Measurements from ENCODE around the gene PUS3.

The PUS3 gene

DNA sequence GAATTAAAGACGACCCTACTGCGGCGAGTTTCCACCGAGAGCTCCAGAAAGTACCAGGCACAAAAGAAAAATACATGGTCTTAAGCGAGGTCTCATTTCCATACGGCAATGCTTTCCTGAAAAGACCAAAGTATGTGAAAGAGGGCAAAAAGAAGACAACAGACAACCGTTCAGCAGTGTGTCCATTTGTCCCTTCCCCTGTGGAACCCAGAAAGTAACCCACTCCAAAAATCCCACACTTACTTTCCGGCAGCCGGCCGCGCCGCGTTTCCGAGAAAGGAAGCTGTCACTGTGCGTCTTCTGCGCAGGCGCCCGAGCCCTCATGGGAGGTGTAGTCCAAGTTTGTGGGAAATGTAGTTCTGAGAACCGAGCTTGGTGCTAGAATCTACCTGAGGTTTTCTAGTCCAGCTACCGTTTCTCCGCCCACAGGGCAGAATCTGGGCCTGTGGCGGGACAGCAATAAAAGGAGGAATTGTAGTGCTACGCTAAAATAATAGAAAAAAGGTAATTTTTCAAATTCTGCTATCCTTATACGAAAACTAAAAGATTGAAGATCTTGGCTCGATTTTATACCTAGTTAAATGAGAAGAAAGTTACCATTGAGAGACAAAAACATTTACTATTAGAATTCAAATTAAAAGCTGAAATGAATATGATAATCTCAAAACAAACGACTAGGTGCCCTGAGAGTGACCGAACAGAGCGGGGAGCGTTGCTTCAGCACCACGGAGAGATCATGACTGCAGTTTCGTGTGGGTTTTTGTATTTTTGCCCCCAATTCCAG is at the start of gene PUS3:
Gene PUS3, minus strand, starts transcription at position 280 of the 784 bp plus-strand sequence. CDS start 6,922 bp downstream, outside the sequence.
- H3K9me3 ChIP-seq (ENCODE audit: control insufficient read depth, insufficient read depth, low read length), result no peaks in the 10 kb centered on the region
- no peaks in the 10 kb centered on the region for H3K36me3 ChIP-seq (ENCODE audit: control insufficient read depth, insufficient read depth, low read length)
- peak within 1 kb of the TSS; percentile 87 for H3K4me3 ChIP-seq (ENCODE audit: low read depth, low read length)
- H3K27me3 ChIP-seq (ENCODE audit: control insufficient read depth, insufficient read depth, low read length), result peaks cover 10% of the 10 kb centered on the region
- H3K9ac ChIP-seq (ENCODE audit: low read depth, low read length), result peak within 1 kb of the TSS; percentile 30
- no peaks in the 10 kb centered on the region for H3K4me1 ChIP-seq (ENCODE audit: control insufficient read depth, insufficient read depth, low read length)

GRCh38 chr11:125952559-125952958 is 49.6 kb upstream of the PUS3 start:
- Histone ChIP-seq H3K27me3 (ENCODE audit: control insufficient read depth, insufficient read depth, low read length) (no peaks in the 10 kb centered on the region), H3K4me3 (ENCODE audit: low read depth, low read length) (no peak overlapping the region), H3K4me1 (ENCODE audit: control insufficient read depth, insufficient read depth, low read length) (no peaks in the 10 kb centered on the region), H3K9me3 (ENCODE audit: control insufficient read depth, insufficient read depth, low read length) (no peaks in the 10 kb centered on the region), H3K9ac (ENCODE audit: low read depth, low read length) (no peak overlapping the region), H3K36me3 (ENCODE audit: control insufficient read depth, insufficient read depth, low read length) (peaks cover 7% of the 10 kb centered on the region)

GRCh38 chr11:125951731-125952130 is 48.7 kb upstream of the PUS3 start:
- H3K27me3 ChIP-seq (ENCODE audit: control insufficient read depth, insufficient read depth, low read length), result no peaks in the 10 kb centered on the region
- H3K4me3 ChIP-seq (ENCODE audit: low read depth, low read length), result no peak overlapping the region
- H3K9me3 ChIP-seq (ENCODE audit: control insufficient read depth, insufficient read depth, low read length), result no peaks in the 10 kb centered on the region
- peaks cover 7% of the 10 kb centered on the region for H3K36me3 ChIP-seq (ENCODE audit: control insufficient read depth, insufficient read depth, low read length)
- H3K4me1 ChIP-seq (ENCODE audit: control insufficient read depth, insufficient read depth, low read length), result no peaks in the 10 kb centered on the region
- H3K9ac ChIP-seq (ENCODE audit: low read depth, low read length), result peak overlapping the region; percentile 24

DNA sequence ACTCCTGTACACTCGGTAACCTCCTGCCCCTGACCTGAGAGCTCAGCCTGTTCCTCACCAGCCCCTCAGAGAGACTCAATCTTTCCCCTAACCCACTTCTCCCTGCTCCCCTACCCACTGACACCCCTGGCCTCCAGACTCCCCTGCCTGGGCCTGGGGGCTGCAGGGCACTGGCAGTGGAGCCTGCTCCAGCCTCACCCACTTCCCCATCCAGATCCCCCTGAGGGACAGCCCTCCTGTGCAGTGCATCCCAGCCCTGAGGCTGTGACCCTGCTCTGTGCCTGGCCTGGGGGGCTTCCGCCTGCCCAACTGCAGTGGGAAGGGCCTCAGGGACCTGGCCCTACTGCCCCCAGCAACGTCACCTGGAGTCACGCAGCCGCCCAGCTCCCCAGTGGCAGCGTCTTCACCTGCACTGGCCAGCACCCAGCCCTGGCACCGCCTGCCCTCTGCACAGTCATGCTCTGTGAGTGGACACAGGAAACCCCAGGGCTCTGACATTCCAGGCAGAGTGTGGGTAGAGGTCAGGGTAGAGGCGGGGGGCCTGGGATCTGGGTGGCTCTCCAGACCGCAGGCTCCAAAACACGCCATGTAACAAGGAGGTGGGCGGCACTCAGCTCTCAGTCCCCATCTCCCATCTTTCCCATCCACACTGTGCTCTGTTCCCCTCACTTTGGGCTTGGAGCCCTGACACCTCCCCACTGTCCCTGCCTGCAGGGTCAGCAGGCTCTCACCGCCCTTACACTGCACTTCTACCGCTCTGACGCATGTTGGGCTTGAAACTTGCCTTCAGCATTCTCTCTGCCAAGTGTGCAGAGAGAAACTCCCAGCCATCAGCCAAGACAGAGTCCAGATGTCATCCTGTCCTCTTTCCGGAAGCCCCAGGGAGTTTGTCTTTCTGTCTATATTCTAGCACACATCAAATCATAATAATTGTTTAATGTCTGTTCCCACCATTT is 48.0 kb upstream of the PUS3 start:
- no peaks in the 10 kb centered on the region for H3K27me3 ChIP-seq (ENCODE audit: control insufficient read depth, insufficient read depth, low read length)
- no peaks in the 10 kb centered on the region for H3K9me3 ChIP-seq (ENCODE audit: control insufficient read depth, insufficient read depth, low read length)
- H3K9ac ChIP-seq (ENCODE audit: low read depth, low read length), result peak overlapping the region; percentile 24
- peaks cover 2% of the 10 kb centered on the region for H3K36me3 ChIP-seq (ENCODE audit: control insufficient read depth, insufficient read depth, low read length)
- H3K4me1 ChIP-seq (ENCODE audit: control insufficient read depth, insufficient read depth, low read length), result no peaks in the 10 kb centered on the region
- H3K4me3 ChIP-seq (ENCODE audit: low read depth, low read length), result no peak overlapping the region

DNA sequence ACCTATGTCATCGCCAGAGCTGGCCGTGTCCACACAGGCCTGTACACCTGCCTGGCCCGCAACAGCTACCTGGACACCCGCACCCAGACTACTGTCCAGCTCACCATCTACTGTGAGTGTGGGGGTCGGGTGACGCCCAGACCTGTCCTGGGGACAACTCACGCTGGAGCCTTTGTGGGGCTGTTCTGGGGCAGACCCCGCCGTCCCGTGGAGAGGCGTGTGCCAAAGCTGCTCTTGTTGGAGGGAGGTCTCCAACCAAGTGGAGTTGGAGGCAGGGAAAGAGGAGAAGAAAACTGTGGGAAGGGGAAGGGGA is 47.1 kb upstream of the PUS3 start:
- no peaks in the 10 kb centered on the region for H3K4me1 ChIP-seq (ENCODE audit: control insufficient read depth, insufficient read depth, low read length)
- H3K36me3 ChIP-seq (ENCODE audit: control insufficient read depth, insufficient read depth, low read length), result peaks cover 2% of the 10 kb centered on the region
- H3K9ac ChIP-seq (ENCODE audit: low read depth, low read length), result no peak overlapping the region
- no peak overlapping the region for H3K4me3 ChIP-seq (ENCODE audit: low read depth, low read length)
- no peaks in the 10 kb centered on the region for H3K27me3 ChIP-seq (ENCODE audit: control insufficient read depth, insufficient read depth, low read length)
- no peaks in the 10 kb centered on the region for H3K9me3 ChIP-seq (ENCODE audit: control insufficient read depth, insufficient read depth, low read length)

GRCh38 chr11:125949271-125950177 is 46.5 kb upstream of the PUS3 start:
- no peak overlapping the region for H3K9ac ChIP-seq (ENCODE audit: low read depth, low read length)
- no peaks in the 10 kb centered on the region for H3K9me3 ChIP-seq (ENCODE audit: control insufficient read depth, insufficient read depth, low read length)
- no peaks in the 10 kb centered on the region for H3K4me1 ChIP-seq (ENCODE audit: control insufficient read depth, insufficient read depth, low read length)
- H3K4me3 ChIP-seq (ENCODE audit: low read depth, low read length), result no peak overlapping the region
- H3K36me3 ChIP-seq (ENCODE audit: control insufficient read depth, insufficient read depth, low read length), result peaks cover 2% of the 10 kb centered on the region
- H3K27me3 ChIP-seq (ENCODE audit: control insufficient read depth, insufficient read depth, low read length), result no peaks in the 10 kb centered on the region

GRCh38 chr11:125948278-125949051 is 45.5 kb upstream of the PUS3 start:
- Histone ChIP-seq H3K27me3 (ENCODE audit: control insufficient read depth, insufficient read depth, low read length) (no peaks in the 10 kb centered on the region), H3K4me1 (ENCODE audit: control insufficient read depth, insufficient read depth, low read length) (no peaks in the 10 kb centered on the region), H3K9ac (ENCODE audit: low read depth, low read length) (no peak overlapping the region), H3K9me3 (ENCODE audit: control insufficient read depth, insufficient read depth, low read length) (no peaks in the 10 kb centered on the region), H3K36me3 (ENCODE audit: control insufficient read depth, insufficient read depth, low read length) (peaks cover under 1% of the 10 kb centered on the region), H3K4me3 (ENCODE audit: low read depth, low read length) (no peak overlapping the region)

DNA sequence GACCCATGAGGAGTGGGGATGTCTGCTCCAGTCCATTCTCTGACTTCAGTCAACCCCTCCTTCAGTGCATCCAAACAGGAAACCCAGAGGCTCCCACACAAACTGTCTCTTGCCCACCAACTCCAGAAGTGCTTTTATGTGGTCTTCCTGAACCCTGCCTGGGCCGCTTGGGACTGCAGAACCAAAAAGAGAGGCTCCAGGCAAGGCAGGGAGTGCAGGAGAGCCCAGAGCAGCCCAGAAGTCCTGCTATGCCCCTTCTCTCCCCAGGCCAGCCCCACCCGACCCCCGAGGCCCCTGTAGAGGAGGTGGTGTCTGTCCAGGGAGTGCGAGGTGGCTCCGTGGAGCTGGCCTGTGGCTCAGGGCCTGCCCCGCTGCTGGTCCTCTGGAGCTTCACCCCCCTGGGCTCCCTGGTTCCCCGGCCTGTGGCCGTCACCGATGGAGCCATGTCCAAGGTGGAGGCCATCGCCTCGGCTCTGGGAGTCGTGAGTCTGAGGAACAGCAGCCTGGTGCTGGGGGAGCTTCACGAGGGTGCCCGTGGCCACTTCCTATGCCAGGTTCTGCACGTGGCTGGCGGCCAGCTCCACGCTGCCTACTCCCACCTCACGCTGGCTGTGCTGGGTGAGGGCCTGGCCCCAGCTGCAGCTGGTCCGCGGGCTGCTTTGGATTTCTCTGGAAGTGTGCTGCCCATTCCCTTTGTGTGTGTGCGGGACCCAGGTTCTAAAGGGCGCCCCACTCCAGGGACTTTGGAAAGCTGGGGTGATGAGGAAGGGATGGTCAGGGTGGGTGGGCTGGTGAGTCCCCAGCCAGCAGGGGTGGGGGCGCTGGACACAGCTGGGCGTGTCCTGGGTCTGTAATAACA is 44.6 kb upstream of the PUS3 start:
- H3K27me3 ChIP-seq (ENCODE audit: control insufficient read depth, insufficient read depth, low read length), result no peaks in the 10 kb centered on the region
- H3K9ac ChIP-seq (ENCODE audit: low read depth, low read length), result no peak overlapping the region
- H3K36me3 ChIP-seq (ENCODE audit: control insufficient read depth, insufficient read depth, low read length), result no peaks in the 10 kb centered on the region
- no peaks in the 10 kb centered on the region for H3K9me3 ChIP-seq (ENCODE audit: control insufficient read depth, insufficient read depth, low read length)
- no peak overlapping the region for H3K4me3 ChIP-seq (ENCODE audit: low read depth, low read length)
- no peaks in the 10 kb centered on the region for H3K4me1 ChIP-seq (ENCODE audit: control insufficient read depth, insufficient read depth, low read length)

DNA sequence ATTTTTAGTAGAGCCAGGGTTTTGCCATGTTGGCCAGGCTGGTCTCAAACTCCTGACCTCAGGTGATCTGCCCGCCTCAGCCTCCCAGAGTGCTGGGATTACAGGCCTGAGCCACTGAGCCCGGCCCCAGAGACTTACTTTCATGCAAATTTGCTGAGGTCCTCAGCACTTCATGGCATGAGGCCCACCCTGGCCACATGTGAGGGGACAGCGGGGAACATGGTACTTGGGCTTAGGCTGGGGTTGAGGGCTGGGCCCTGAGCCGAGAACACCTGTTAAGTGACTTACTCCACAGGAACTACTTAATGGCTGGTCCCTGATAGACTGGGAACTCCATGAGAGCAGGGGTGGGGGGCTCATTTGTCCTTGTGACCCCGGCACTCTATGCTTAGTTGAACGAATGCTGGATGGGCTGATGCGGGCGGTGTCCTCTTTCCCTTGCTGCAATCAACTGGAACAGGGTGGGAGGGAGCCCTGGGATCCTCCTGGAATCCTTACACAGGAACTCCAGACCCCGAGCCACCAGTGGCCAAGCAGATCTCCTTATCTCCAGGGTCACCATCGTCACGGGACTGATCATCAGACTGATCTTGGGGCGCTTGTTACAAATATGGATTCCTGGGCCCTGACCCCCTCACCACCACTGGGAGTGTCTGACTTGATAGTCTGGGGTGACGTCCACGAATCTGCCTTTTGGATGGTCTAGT is 43.9 kb upstream of the PUS3 start:
- Histone ChIP-seq H3K27me3 (ENCODE audit: control insufficient read depth, insufficient read depth, low read length) (no peaks in the 10 kb centered on the region), H3K9me3 (ENCODE audit: control insufficient read depth, insufficient read depth, low read length) (no peaks in the 10 kb centered on the region), H3K4me3 (ENCODE audit: low read depth, low read length) (no peak overlapping the region), H3K4me1 (ENCODE audit: control insufficient read depth, insufficient read depth, low read length) (peaks cover 3% of the 10 kb centered on the region), H3K9ac (ENCODE audit: low read depth, low read length) (no peak overlapping the region), H3K36me3 (ENCODE audit: control insufficient read depth, insufficient read depth, low read length) (no peaks in the 10 kb centered on the region)
